Suprapubic skin (tissue), 4 donors: Measurements from ENCODE around the gene SORCS2. TPM values are rescaled to one million over a fixed set of nuclear protein-coding genes. Genes with fewer than 3 reads are reported as not detected.
"Not testable (repeated sequence)": the region's sequence is repeated elsewhere in the genome, so short reads cannot be mapped to it uniquely, and the experiment has no call there.

ENCODE experiments used
- DNase-seq, 2 donors: peaks; one replicate each; pipeline ENCODE4 v3.0.0-alpha.2; 2019; ENCODE audit warnings: low spot score in 2 of 2
- H3K27ac ChIP-seq: fragments of 200-600 bp; sonication (generic); one replicate; pipeline ENCODE4 v1.5.1; 2019
- H3K27me3 ChIP-seq: fragments of 200-600 bp; sonication (generic); one replicate; pipeline ENCODE4 v1.5.1; 2019
- H3K36me3 ChIP-seq: fragments of 200-600 bp; sonication (generic); one replicate; pipeline ENCODE4 v1.5.1; 2019
- H3K4me1 ChIP-seq: fragments of 200-600 bp; sonication (generic); one replicate; pipeline ENCODE4 v1.5.1; 2019
- H3K4me3 ChIP-seq: fragments of 200-600 bp; sonication (generic); one replicate; pipeline ENCODE4 v1.5.1; 2019; ENCODE audit warnings: mild to moderate bottlenecking
- H3K9me3 ChIP-seq: fragments of 200-600 bp; sonication (generic); one replicate; pipeline ENCODE4 v1.5.1; 2019
- EP300 ChIP-seq: sonication (generic); formaldehyde crosslinking; IDR thresholded peaks from one replicate; pipeline ENCODE4 v1.6.1; 2017; ENCODE audit warnings: antibody characterized with exemption
- POLR2A ChIP-seq, 2 donors: fragments of 450-650 bp; IDR thresholded peaks; one replicate each; pipeline ENCODE4 v1.6.1; 2017; ENCODE audit warnings: antibody characterized with exemption in 2 of 2, mild to moderate bottlenecking in 2 of 2, moderate library complexity in 2 of 2
- POLR2AphosphoS5 ChIP-seq, 3 donors: sonication (generic); formaldehyde crosslinking; IDR thresholded peaks; one replicate each; pipeline ENCODE4 v1.6.1; 2017; ENCODE audit warnings: antibody characterized with exemption in 3 of 3
- whole genome bisulfite sequencing: methylation state at CpG from one replicate; pipeline ENCODE4 v1.1.5; 2018; 5-methylcytosine and 5-hydroxymethylcytosine counted together
- total RNA-seq, 4 donors: library from RNA; depleted of rRNA; stranded (reverse); fragments of >200 nt; gene quantifications; one replicate each; pipeline ENCODE4 v1.1.0, GENCODE V29; 2016
- TF ChIP-seq, protein P1 (sequence below), 2 donors: fragments of 200-600 bp in 1 of 2; fragments of 450-650 bp in 1 of 2; sonication (generic) in 1 of 2; IDR thresholded peaks; one replicate each; pipeline ENCODE4 v1.5.1; 2016 to 2019; ENCODE audit warnings: antibody characterized with exemption in 2 of 2, mild to moderate bottlenecking in 1 of 2, moderate library complexity in 1 of 2

The SORCS2 gene
- total RNA-seq, 4 donors from 2014 or later = 0.94 to 4.6 (median 1.3) TPM

DNA sequence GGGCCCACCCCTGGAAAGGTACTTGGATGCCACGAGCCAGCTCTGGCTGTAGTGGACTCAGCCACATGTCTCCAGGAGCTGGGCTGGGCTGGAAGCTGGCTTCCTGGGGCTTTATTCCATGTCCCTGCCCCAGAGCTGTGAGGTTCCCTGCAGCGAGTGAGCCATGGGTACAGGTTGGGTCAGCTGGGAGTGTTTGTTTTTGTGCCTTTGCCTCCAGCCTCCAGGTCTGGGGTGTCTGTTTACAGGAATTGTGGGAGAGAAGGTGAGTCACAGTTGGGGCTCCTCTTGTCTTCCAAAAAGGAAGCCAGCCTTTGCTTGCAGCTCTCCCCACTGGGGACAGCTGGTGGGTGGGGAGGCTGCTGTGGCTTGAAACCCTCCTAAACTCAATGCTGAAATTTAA lies 21.5 kb downstream of the SORCS2 start:
- TF ChIP-seq POLR2A (IDR thresholded peaks at IDR 0.05) (no peak), POLR2AphosphoS5 (IDR thresholded peaks at IDR 0.05) (no peak), EP300 (no peak)
- TF ChIP-seq, protein P1, sequence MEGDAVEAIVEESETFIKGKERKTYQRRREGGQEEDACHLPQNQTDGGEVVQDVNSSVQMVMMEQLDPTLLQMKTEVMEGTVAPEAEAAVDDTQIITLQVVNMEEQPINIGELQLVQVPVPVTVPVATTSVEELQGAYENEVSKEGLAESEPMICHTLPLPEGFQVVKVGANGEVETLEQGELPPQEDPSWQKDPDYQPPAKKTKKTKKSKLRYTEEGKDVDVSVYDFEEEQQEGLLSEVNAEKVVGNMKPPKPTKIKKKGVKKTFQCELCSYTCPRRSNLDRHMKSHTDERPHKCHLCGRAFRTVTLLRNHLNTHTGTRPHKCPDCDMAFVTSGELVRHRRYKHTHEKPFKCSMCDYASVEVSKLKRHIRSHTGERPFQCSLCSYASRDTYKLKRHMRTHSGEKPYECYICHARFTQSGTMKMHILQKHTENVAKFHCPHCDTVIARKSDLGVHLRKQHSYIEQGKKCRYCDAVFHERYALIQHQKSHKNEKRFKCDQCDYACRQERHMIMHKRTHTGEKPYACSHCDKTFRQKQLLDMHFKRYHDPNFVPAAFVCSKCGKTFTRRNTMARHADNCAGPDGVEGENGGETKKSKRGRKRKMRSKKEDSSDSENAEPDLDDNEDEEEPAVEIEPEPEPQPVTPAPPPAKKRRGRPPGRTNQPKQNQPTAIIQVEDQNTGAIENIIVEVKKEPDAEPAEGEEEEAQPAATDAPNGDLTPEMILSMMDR (IDR thresholded peaks at IDR 0.05) = no peak
- Histone ChIP-seq H3K27ac (no peak overlapping the region), H3K9me3 (no peaks in the 10 kb centered on the region)

DNA sequence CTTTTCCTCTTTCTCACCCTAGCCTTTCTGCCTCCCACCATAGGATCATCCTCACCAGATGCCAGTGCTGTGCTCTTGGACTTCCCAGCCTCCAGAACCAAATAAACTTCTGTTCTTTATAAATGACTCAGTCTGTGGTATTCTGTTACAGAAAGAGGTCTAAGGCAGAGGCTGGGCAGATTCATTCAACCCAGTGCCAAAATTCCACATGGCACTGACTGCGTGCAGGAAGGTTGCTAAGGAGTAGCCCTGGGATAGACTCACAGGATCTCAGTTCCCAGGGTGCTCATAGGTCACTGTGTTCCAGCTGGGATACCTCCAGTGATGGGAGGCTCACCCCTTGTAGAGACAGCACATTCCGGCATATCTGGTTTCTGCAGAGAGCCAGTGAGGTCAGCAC lies 22.0 kb downstream of the SORCS2 start:
- WGBS = 77% methylated on average over 2 of the region's 2 CpGs
- Histone ChIP-seq H3K36me3 (no peaks in the 10 kb centered on the region), H3K9me3 (no peaks in the 10 kb centered on the region), H3K27me3 (no peaks in the 10 kb centered on the region), H3K4me1 (peaks cover 21% of the 10 kb centered on the region), H3K4me3 (no peak overlapping the region), H3K27ac (no peak overlapping the region)
- no peak for DNase-seq
- no peak for TF ChIP-seq EP300
- no peak for TF ChIP-seq POLR2AphosphoS5 (IDR thresholded peaks at IDR 0.05)
- TF ChIP-seq, protein P1 (IDR thresholded peaks at IDR 0.05) = no peak
- no peak for TF ChIP-seq POLR2A (IDR thresholded peaks at IDR 0.05)

More for the DNA sequence above, 21.5 kb downstream of the SORCS2 start:
- H3K27me3 ChIP-seq = peaks cover under 1% of the 10 kb centered on the region
- no peak for DNase-seq
- H3K36me3 ChIP-seq = no peaks in the 10 kb centered on the region
- H3K4me3 ChIP-seq = no peak overlapping the region
- 100% methylated on average over 1 of the region's 2 CpGs for WGBS
- peaks cover 21% of the 10 kb centered on the region for H3K4me1 ChIP-seq

DNA sequence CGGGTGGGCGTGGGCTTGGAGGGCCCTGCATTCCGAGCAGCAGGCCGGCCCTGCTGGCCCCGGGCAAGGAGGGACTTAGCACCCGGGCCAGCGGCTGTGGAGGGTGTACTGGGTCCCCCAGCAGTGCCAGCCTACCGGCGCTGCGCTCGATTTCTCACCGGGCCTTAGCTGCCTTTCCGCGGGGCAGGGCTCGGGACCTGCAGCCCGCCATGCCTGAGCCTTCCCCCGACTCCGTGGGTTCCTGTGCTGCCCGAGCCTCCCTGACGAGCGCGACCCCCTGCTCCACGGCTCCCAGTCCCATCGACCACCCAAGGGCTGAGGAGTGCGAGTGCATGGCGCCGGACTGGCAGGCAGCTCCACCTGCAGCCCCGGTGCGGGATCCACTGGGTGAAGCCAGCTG lies 22.8 kb downstream of the SORCS2 start:
- H3K9me3 ChIP-seq, H3K27me3 ChIP-seq, H3K4me3 ChIP-seq, H3K36me3 ChIP-seq, DNase-seq, H3K27ac ChIP-seq: not testable (repeated sequence)
- no CpG with 5 or more reads among the region's 29 CpGs for WGBS
- peaks cover 20% of the 10 kb centered on the region for H3K4me1 ChIP-seq

DNA sequence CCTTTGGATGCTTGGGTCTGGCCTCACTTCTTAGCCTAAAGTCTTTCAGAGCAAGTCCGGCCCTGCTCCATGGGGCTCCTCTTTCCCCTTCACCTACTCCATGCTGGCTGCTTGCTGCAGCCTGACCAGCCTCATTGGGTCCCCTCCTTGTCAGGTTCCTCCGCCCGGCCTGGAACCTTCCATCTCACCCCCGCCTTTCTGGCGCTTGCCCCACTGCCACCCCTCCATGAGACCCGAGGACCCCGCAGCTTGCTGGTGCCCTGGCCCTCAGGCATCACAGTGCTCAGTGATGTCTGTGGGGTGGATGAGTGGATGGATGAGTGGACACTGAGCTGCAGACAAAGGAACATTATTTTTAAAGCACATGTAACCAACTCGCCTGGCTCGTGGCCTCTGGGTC lies 24.7 kb downstream of the SORCS2 start:
- no peak for DNase-seq
- Histone ChIP-seq H3K36me3 (no peaks in the 10 kb centered on the region), H3K27ac (no peak overlapping the region), H3K4me1 (peaks cover 14% of the 10 kb centered on the region), H3K4me3 (no peak overlapping the region), H3K27me3 (no peaks in the 10 kb centered on the region), H3K9me3 (no peaks in the 10 kb centered on the region)
- WGBS = 82% methylated on average over 9 of the region's 9 CpGs
- TF ChIP-seq, protein P1 (IDR thresholded peaks at IDR 0.05) = no peak
- TF ChIP-seq POLR2AphosphoS5 (IDR thresholded peaks at IDR 0.05) (no peak), EP300 (no peak)

DNA sequence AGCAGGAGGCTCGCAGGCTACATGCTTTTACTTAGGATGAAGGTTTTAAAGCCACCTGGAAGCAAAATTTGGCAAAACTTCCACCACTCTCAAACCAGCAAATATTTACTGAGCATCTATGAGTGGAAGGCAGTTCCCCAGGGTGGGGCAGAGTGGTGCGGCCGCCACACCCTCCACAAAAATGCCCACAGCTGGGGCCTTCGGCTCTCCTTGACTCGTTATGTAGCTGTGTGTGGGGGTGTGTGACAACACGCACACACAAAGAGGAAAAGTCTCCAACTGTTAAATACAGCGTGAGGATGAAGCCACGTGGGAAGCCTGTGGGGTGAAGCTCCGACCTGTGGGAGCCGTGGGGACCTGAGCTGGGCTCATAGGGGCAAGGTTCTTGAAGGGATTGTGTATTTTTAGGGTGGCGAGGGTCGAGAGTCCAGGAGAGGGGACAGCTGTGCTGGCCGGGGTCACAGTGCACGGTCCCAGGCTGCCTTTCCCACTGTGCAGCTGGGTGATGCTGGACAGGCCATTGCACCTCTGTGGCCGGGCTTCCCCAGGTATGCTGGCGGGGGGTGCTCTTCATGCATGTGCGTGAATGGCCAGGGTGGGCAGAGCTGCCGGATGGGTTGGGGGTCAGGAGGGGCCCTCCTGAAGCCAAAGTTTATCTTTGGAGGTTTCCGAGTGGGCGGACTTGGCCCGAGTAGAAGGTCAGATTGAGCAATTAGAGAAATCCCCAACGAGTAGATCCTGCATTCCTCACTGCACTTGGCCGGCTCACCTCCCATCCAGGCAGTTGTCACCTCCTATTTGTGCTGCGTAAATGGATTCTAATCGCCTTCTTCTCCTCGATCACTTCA lies 25.4 kb downstream of the SORCS2 start:
- no peak overlapping the region for H3K4me3 ChIP-seq
- H3K27me3 ChIP-seq = no peaks in the 10 kb centered on the region
- no peaks in the 10 kb centered on the region for H3K9me3 ChIP-seq
- TF ChIP-seq, protein P1 (IDR thresholded peaks at IDR 0.05) = no peak
- TF ChIP-seq EP300 = no peak
- no peak for TF ChIP-seq POLR2A (IDR thresholded peaks at IDR 0.05)
- no peak for TF ChIP-seq POLR2AphosphoS5 (IDR thresholded peaks at IDR 0.05)
- peaks cover 8% of the 10 kb centered on the region for H3K4me1 ChIP-seq
- no peak overlapping the region for H3K27ac ChIP-seq
- no peaks in the 10 kb centered on the region for H3K36me3 ChIP-seq
- no peak for DNase-seq
- 61% methylated on average over 26 of the region's 26 CpGs for whole genome bisulfite sequencing
